GM10266 (cell line): ENCODE measurements around the gene RREB1.

ENCODE experiments used
- DNase-seq: peaks from one replicate; pipeline ENCODE4 v3.0.0; 2012; ENCODE audit errors: extremely low spot score
- TF ChIP-seq, protein P1 (sequence below): IDR thresholded peaks from 2 replicates; pipeline ENCODE4 v1.5.1; 2012; ENCODE audit warnings: mild to moderate bottlenecking, low read depth; ENCODE audit not compliant: control insufficient read depth, insufficient read depth; ENCODE audit errors: missing control alignments

The RREB1 gene

GRCh38 chr6:7241160-7241559, 133.4 kb downstream of the RREB1 start:
- DNase-seq: no peak
- TF ChIP-seq, protein P1, sequence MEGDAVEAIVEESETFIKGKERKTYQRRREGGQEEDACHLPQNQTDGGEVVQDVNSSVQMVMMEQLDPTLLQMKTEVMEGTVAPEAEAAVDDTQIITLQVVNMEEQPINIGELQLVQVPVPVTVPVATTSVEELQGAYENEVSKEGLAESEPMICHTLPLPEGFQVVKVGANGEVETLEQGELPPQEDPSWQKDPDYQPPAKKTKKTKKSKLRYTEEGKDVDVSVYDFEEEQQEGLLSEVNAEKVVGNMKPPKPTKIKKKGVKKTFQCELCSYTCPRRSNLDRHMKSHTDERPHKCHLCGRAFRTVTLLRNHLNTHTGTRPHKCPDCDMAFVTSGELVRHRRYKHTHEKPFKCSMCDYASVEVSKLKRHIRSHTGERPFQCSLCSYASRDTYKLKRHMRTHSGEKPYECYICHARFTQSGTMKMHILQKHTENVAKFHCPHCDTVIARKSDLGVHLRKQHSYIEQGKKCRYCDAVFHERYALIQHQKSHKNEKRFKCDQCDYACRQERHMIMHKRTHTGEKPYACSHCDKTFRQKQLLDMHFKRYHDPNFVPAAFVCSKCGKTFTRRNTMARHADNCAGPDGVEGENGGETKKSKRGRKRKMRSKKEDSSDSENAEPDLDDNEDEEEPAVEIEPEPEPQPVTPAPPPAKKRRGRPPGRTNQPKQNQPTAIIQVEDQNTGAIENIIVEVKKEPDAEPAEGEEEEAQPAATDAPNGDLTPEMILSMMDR: no peak

GRCh38 chr6:7241709-7242645, 134.2 kb downstream of the RREB1 start:
- TF ChIP-seq, protein P1: no peak
- no peak for DNase-seq

GRCh38 chr6:7242835-7243178, 135.0 kb downstream of the RREB1 start:
- no peak for DNase-seq
- TF ChIP-seq, protein P1: no peak

GRCh38 chr6:7243179-7243981, 135.6 kb downstream of the RREB1 start:
- DNase-seq: peak; percentile 81
- TF ChIP-seq, protein P1: peak; percentile 77

GRCh38 chr6:7245668-7246393, 138.1 kb downstream of the RREB1 start:
- TF ChIP-seq, protein P1: no peak
- DNase-seq: no peak

GRCh38 chr6:7246401-7247178, 138.8 kb downstream of the RREB1 start:
- DNase-seq: no peak
- TF ChIP-seq, protein P1: no peak
